ENCODE measurements around the gene CENPL. TPM values are rescaled to one million over a fixed set of nuclear protein-coding genes. Genes with fewer than 3 reads are reported as not detected.
A peak's percentile ranks its signal among the peaks of the same experiment; 100 is the strongest.

The CENPL gene
- total and polyA plus RNA-seq, 9 of the 15 experiments (the other 6 are each of a cell fraction or from before 2014, with no cell fraction given) = 33.0 to 52.7 (median 39.7) TPM

GRCh38 chr1:173864179-173864867 lies 39.6 kb upstream of the CENPL start (continued):
- TF ChIP-seq ZNF512 (tag; IDR thresholded peaks at IDR 0.05) (no peak), ZNF586 (CRISPR knock-in tag; conservative IDR thresholded peaks at IDR 0.05) (peak; percentile 54; the same call in 1 of the 2 replicates), RAD51 (IDR thresholded peaks at IDR 0.05; ENCODE audit: borderline replicate concordance, low read depth) (no peak), BACH1 (tag; IDR thresholded peaks at IDR 0.05) (no peak), DEAF1 (CRISPR knock-in tag; IDR thresholded peaks at IDR 0.05) (peak; percentile 9; the same call in 1 of the 2 replicates), EZH2 (IDR thresholded peaks at IDR 0.05; ENCODE audit: borderline replicate concordance, low read depth, low read length) (no peak), ARID4B (CRISPR knock-in tag; IDR thresholded peaks at IDR 0.05) (no peak), ZBTB49 (CRISPR knock-in tag; IDR thresholded peaks at IDR 0.05; ENCODE audit: borderline replicate concordance) (no peak), NFXL1 (CRISPR knock-in tag; IDR thresholded peaks at IDR 0.05) (0 out of 2 replicates have a peak, but pooled peaks have one; percentile 39), ZNF785 (CRISPR knock-in tag; IDR thresholded peaks at IDR 0.05) (no peak), TCF3 (CRISPR knock-in tag; IDR thresholded peaks at IDR 0.05) (no peak), SIN3A (IDR thresholded peaks at IDR 0.05; ENCODE audit: borderline replicate concordance in 2 of 2, control insufficient read depth in 1 of 2, low read depth in 2 of 2, low read length in 2 of 2) (0 out of 4 replicates have a peak, but pooled peaks of 1 of the 2 experiments have one; percentile 49), ZNF778 (CRISPR knock-in tag; IDR thresholded peaks at IDR 0.05) (no peak), MCM5 (IDR thresholded peaks at IDR 0.05; ENCODE audit: low read depth) (no peak), MYBL2 (IDR thresholded peaks at IDR 0.05; ENCODE audit: low read depth) (no peak), MYBL2 (CRISPR knock-in tag; IDR thresholded peaks at IDR 0.05; ENCODE audit: borderline replicate concordance) (no peak), CHD1 (IDR thresholded peaks at IDR 0.05; ENCODE audit: low read length) (no peak), KDM2B (CRISPR knock-in tag; IDR thresholded peaks at IDR 0.05) (no peak)
